Breast epithelium (tissue), 3 donors: ENCODE measurements around the gene UMAD1.

Source experiments
- POLR2A ChIP-seq: fragments of 450-650 bp; IDR thresholded peaks from one replicate; pipeline ENCODE4 v1.6.1; 2016; ENCODE audit warnings: antibody characterized with exemption, mild to moderate bottlenecking, moderate library complexity
- POLR2AphosphoS5 ChIP-seq, 3 donors: sonication (generic); formaldehyde crosslinking; IDR thresholded peaks; one replicate each; pipeline ENCODE4 v1.6.1; 2017; ENCODE audit warnings: antibody characterized with exemption in 3 of 3
- TF ChIP-seq, protein P1 (sequence below), 3 donors: fragments of 450-650 bp; IDR thresholded peaks; one replicate each; pipeline ENCODE4 v1.5.1; 2016 to 2017; ENCODE audit warnings: antibody characterized with exemption in 3 of 3, mild to moderate bottlenecking in 3 of 3, moderate library complexity in 3 of 3

DNA sequence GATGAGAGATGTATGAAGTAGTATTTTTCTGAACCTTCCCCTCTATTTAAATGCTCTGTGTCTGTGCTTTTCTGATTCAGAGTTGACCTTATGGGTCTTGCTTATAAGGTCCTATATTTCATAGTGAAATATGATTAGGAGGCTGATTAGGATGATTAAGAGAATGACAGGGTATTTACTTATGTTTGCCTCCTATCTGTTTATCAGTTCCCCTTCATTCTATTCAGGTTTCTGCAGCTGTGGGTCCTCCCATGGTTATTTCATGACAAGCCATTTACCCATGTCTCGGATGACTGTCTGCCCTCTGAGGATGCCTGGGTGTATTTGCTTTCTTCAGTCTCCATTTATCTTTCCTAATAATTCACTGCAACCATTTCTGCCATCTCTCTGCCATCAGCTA is 61.0 kb downstream of the UMAD1 start:
- TF ChIP-seq, protein P1, sequence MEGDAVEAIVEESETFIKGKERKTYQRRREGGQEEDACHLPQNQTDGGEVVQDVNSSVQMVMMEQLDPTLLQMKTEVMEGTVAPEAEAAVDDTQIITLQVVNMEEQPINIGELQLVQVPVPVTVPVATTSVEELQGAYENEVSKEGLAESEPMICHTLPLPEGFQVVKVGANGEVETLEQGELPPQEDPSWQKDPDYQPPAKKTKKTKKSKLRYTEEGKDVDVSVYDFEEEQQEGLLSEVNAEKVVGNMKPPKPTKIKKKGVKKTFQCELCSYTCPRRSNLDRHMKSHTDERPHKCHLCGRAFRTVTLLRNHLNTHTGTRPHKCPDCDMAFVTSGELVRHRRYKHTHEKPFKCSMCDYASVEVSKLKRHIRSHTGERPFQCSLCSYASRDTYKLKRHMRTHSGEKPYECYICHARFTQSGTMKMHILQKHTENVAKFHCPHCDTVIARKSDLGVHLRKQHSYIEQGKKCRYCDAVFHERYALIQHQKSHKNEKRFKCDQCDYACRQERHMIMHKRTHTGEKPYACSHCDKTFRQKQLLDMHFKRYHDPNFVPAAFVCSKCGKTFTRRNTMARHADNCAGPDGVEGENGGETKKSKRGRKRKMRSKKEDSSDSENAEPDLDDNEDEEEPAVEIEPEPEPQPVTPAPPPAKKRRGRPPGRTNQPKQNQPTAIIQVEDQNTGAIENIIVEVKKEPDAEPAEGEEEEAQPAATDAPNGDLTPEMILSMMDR (IDR thresholded peaks at IDR 0.05) = no peak
- TF ChIP-seq POLR2A (no peak), POLR2AphosphoS5 (IDR thresholded peaks at IDR 0.05) (no peak)
